Measurements from ENCODE around the gene PRKG1.

PRKG1 gene

DNA sequence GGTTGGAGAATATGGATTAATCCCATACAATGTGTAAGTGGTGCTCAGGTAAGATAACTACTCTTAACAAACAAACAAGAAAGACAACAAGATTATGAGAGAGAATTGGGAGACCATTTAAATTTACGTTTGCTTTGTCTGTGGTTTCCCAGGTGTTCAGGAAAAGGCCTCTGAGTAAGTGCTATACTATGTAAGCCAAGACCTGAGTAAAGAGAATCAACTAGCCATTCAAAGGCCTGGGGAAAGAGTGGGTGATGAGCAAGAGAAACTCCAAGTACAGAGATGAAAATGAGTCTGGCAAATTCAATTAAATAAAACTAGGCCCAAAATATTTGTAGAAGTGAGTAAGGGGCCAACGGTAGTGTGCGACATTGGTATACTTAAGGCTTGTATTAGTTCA is 615.2 kb downstream of the PRKG1 start:
- DNase-seq (ENCODE audit: low read depth) = no peak
- TF ChIP-seq, protein P1, sequence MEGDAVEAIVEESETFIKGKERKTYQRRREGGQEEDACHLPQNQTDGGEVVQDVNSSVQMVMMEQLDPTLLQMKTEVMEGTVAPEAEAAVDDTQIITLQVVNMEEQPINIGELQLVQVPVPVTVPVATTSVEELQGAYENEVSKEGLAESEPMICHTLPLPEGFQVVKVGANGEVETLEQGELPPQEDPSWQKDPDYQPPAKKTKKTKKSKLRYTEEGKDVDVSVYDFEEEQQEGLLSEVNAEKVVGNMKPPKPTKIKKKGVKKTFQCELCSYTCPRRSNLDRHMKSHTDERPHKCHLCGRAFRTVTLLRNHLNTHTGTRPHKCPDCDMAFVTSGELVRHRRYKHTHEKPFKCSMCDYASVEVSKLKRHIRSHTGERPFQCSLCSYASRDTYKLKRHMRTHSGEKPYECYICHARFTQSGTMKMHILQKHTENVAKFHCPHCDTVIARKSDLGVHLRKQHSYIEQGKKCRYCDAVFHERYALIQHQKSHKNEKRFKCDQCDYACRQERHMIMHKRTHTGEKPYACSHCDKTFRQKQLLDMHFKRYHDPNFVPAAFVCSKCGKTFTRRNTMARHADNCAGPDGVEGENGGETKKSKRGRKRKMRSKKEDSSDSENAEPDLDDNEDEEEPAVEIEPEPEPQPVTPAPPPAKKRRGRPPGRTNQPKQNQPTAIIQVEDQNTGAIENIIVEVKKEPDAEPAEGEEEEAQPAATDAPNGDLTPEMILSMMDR (IDR thresholded peaks at IDR 0.05; ENCODE audit: insufficient read depth, low read depth, low read length, missing control alignments) = no peak
- H3K4me3 ChIP-seq (ENCODE audit: low read depth, low read length) = no peak overlapping the region

DNA sequence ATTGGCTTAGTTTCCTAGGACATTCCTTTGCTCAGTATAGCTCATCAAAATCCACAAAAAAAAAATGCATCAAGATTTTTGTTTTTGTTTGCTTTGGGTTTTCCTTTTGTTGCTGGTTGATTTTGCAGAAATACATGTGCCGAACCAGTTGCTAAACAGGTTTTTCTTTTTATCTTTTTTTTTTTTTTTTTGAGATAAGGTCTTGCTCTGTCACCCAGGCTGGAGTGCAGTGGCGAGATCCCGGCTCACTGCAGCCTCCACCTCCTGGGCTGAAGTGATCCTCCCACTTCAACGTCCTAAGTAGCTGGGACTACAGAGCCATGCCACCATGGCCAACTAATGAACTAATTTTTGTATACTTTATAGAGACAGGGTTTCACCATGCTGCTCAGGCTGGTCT is 616.8 kb downstream of the PRKG1 start:
- H3K4me3 ChIP-seq (ENCODE audit: low read depth, low read length) = no peak overlapping the region
- TF ChIP-seq, protein P1 (IDR thresholded peaks at IDR 0.05; ENCODE audit: insufficient read depth, low read depth, low read length, missing control alignments) = no peak
- DNase-seq (ENCODE audit: low read depth) = no peak

DNA sequence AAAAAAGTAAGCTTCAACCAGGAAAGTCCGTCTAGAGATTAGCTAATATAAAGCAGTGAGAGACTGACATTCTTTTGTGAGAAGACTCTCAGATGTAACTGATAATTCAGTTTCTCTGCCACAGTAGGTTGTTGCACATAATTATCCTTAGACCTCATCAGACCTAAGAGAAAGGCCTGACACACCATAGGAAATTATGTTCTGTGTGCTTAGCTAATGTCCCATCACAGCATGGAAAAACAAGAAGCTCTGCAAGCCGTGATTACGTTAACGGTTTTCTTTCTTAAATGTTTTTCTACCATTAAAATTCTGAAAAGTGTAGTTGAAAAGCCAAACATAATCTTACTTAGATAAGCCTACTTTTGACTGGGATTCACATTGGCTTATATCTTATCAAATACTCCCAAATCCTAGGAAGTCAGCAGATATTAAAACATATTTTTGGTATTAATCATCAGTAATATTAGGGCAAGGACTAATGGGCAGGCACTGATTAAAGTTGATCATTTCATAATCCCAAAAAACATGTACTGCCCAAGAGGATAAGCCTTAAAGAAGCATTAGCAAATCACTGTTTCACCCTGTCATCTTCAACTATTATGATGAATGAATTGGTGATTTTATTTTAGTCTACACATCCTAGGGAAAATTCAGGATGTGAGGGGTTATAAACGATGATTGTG is 619.9 kb downstream of the PRKG1 start:
- TF ChIP-seq, protein P1 (IDR thresholded peaks at IDR 0.05; ENCODE audit: insufficient read depth, low read depth, low read length, missing control alignments) = no peak
- H3K4me3 ChIP-seq (ENCODE audit: low read depth, low read length) = no peak overlapping the region
- no peak for DNase-seq (ENCODE audit: low read depth)

DNA sequence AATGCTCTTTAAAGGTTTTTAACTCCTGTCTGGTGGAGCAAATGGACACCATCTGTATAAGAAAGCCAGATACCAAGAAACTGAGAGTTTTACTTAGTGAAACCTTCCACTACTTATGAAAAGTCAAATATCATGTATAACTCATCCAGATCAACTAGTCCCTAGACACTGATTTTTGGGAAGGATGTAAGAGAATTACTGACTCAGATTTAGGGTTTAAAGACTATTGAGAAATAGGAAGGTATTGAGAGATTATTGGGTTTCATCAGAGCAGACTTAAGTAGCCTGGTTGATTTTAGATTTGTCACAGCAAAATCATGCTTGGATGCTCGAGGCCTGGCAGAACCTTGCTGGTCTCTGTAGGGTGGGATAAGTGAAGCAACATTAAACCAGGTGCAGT is 622.0 kb downstream of the PRKG1 start:
- TF ChIP-seq, protein P1 (IDR thresholded peaks at IDR 0.05; ENCODE audit: insufficient read depth, low read depth, low read length, missing control alignments) = no peak
- no peak for DNase-seq (ENCODE audit: low read depth)
- H3K4me3 ChIP-seq (ENCODE audit: low read depth, low read length) = no peak overlapping the region

DNA sequence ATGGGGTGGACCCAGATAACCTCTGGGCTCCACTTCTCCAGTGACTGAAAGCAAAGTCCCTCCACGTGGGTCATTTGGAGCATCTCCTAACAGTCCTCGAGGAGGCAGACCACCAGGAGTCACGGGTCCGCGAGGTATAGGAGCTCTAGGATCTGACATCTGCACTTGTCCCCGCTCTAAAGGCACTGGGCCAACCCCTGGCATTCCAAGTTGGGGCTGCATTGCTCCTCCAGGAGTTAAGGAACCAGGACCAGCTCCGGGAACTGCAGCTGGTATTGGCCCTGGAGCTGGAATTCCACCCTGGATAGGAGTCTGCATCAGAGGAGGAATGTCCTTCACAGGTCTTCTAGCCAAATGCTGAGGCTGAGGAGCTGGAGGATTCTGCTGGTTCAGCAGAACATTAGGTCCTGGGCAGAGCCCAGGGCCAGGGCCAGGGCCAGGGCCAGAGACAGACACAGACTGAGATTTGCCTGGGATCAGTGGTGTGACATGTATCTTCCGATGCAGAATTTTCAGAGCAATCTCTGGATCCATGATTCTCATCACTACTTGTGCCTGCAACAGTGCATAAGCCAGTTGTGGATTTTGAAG is 624.3 kb downstream of the PRKG1 start:
- no peak for DNase-seq (ENCODE audit: low read depth)
- TF ChIP-seq, protein P1 (IDR thresholded peaks at IDR 0.05; ENCODE audit: insufficient read depth, low read depth, low read length, missing control alignments) = no peak
- H3K4me3 ChIP-seq (ENCODE audit: low read depth, low read length) = peak overlapping the region; percentile 96

DNA sequence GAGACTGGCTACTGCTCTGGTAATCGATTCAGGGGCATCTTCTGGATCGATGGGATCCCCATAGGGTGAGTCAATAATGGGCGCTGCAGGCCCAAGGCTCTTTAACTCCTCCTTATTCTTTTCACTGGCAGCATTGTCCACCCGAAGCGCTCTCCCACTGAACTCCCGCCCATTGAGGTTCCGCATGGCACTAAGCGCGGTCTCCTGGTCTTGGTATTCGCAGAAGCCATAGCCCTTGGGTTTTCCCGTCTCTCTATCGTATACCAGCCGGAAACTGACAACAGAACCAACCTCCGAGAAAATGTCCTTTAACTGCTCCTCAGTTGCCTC is 624.8 kb downstream of the PRKG1 start:
- H3K4me3 ChIP-seq (ENCODE audit: low read depth, low read length) = peak overlapping the region; percentile 96
- DNase-seq (ENCODE audit: low read depth) = no peak
- TF ChIP-seq, protein P1 (IDR thresholded peaks at IDR 0.05; ENCODE audit: insufficient read depth, low read depth, low read length, missing control alignments) = no peak
